SH-SY5Y (cell line): ENCODE data around the gene FATE1.

Experiments used
- GATA2 ChIP-seq: IDR thresholded peaks from 2 replicates; pipeline ENCODE4 v1.6.1; 2011; ENCODE audit warnings: mild to moderate bottlenecking, low read depth, low read length
- GATA3 ChIP-seq: IDR thresholded peaks from 2 replicates; pipeline ENCODE4 v1.6.1; 2011; ENCODE audit warnings: low read depth, mild to moderate bottlenecking, low read length, moderate library complexity

The FATE1 gene

GRCh38 chrX:151745651-151746050, 29.8 kb downstream of the FATE1 start:
- TF ChIP-seq GATA2 (no peak), GATA3 (no peak)

GRCh38 chrX:151746502-151746901, 30.7 kb downstream of the FATE1 start:
- TF ChIP-seq GATA3 = no peak
- TF ChIP-seq GATA2 = no peak

GRCh38 chrX:151750511-151750910, 34.7 kb downstream of the FATE1 start:
- no peak for TF ChIP-seq GATA2
- no peak for TF ChIP-seq GATA3

- TF ChIP-seq GATA3 = no peak
- no peak for TF ChIP-seq GATA2
Observed at GRCh38 chrX:151752847-151753246, 37.0 kb downstream of the FATE1 start.

GRCh38 chrX:151753313-151754046, 37.6 kb downstream of the FATE1 start:
- no peak for TF ChIP-seq GATA2
- TF ChIP-seq GATA3 = no peak

GRCh38 chrX:151754047-151754429, 38.2 kb downstream of the FATE1 start:
- TF ChIP-seq GATA3 (no peak), GATA2 (no peak)

GRCh38 chrX:151754641-151755215, 38.9 kb downstream of the FATE1 start:
- no peak for TF ChIP-seq GATA3
- TF ChIP-seq GATA2 = no peak

GRCh38 chrX:151759041-151759708, 43.3 kb downstream of the FATE1 start:
- TF ChIP-seq GATA2 = no peak
- no peak for TF ChIP-seq GATA3

GRCh38 chrX:151762802-151763201, 47.0 kb downstream of the FATE1 start:
- TF ChIP-seq GATA2 (no peak), GATA3 (no peak)

GRCh38 chrX:151763711-151764110, 47.9 kb downstream of the FATE1 start:
- TF ChIP-seq GATA2 (no peak), GATA3 (no peak)

- no peak for TF ChIP-seq GATA2
- TF ChIP-seq GATA3 = no peak
Observed at GRCh38 chrX:151765026-151765425, 49.2 kb downstream of the FATE1 start.

GRCh38 chrX:151771726-151772125, 55.9 kb downstream of the FATE1 start:
- no peak for TF ChIP-seq GATA3
- TF ChIP-seq GATA2 = no peak
